Measurements from ENCODE around the gene TBC1D2B.

The TBC1D2B gene

DNA sequence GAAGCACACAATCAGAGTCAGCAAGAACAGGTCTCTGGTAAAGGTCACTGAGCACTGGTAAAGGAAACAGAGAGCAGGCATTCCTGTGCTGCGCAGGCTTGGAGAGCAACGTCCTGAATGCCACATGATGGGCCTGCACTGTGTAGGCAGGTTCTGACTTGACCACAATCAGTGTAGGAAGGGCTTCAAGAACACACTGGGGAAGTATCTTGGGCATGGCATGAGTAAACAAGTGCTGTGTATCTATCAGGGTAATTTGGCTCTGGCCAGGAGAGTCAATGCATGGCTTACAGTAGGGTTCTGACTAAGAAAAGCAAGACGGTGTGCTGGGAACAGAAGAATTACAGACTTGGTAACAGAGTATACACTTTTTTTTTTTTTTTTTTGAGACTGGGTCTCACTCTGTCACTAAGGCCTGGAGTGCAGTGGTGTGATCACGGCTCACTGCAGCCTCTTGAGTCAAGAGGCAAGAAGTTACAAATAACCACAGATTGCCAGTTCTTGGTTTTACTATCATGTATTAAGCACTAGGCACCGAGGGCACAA, 30.6 kb downstream of the TBC1D2B start:
- TF ChIP-seq, protein P1, sequence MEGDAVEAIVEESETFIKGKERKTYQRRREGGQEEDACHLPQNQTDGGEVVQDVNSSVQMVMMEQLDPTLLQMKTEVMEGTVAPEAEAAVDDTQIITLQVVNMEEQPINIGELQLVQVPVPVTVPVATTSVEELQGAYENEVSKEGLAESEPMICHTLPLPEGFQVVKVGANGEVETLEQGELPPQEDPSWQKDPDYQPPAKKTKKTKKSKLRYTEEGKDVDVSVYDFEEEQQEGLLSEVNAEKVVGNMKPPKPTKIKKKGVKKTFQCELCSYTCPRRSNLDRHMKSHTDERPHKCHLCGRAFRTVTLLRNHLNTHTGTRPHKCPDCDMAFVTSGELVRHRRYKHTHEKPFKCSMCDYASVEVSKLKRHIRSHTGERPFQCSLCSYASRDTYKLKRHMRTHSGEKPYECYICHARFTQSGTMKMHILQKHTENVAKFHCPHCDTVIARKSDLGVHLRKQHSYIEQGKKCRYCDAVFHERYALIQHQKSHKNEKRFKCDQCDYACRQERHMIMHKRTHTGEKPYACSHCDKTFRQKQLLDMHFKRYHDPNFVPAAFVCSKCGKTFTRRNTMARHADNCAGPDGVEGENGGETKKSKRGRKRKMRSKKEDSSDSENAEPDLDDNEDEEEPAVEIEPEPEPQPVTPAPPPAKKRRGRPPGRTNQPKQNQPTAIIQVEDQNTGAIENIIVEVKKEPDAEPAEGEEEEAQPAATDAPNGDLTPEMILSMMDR (IDR thresholded peaks at IDR 0.05; ENCODE audit: extremely low read depth, missing control alignments), result no peak
- no peak for DNase-seq (ENCODE audit: low spot score)

DNA sequence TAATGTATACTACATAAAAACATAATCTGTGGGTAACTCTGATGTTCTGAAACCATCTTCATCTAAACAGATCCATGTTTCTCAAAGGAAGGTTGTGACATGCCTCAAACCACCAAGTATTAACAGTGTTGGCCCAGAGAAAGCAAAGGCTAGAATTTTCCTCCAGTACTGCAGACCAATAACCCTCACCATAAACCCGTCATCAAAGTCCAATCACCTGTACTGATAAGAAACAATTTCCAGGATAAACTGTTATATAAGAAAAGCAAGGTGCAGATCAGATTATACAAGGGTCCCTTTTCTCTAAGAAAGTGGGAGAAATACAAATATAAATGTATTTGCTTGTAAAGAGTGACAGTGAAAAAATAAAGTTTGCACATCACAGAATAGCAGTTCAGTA, 32.3 kb downstream of the TBC1D2B start:
- DNase-seq (ENCODE audit: low spot score), result no peak
- TF ChIP-seq, protein P1 (IDR thresholded peaks at IDR 0.05; ENCODE audit: extremely low read depth, missing control alignments), result no peak

DNA sequence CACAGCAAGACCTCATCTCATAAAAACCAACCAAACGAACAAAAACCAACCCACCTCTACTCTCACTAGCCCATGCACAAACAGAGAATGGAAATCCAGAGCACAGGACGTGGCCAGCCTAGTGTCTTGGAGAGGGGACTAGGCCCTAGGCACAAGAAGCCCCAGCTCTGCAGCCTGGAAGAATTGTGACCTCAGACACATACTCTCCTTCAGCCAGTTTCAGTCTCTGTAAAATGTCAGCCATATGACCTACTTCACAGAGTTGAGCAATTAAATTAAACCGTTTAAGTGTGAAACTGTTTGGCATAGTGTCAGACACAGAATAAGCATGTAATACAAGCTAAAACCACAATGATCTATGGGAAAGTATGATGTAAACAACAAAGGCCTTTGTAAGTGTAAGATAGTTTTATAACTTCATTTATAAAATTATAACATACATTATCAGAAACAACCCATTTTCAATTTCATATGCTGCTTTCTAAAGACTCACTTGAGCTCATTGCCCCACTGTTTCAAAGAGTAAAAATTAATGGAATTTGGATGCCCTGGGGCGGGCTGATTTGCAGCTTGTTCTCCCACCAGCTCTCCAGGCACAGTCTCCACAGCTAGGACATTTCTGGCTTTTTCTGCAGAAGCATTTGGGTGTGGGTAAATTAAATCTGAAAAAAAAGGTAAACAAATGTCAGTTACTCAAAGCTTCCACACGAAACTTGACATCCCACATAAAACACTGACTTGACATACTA, 32.9 kb downstream of the TBC1D2B start:
- no peak for DNase-seq (ENCODE audit: low spot score)
- TF ChIP-seq, protein P1 (IDR thresholded peaks at IDR 0.05; ENCODE audit: extremely low read depth, missing control alignments), result no peak

DNA sequence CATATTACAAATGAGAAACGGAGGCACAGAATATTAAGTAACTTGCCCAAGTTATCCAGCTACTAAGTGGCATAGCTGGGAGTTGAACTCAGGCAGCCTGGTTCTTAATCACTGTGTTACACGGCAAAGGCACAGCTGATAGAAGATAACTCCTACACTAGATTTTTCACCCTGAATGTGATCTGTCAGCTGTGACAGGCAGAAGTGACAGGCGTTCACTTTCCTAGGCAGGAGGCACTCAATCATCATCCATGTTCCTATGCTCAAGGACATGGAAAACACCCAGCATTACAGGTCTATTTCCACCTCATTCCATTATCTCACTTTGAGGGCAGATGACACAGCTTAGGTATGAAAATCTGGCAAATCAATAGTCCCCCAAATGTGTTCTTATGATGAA, 35.6 kb downstream of the TBC1D2B start:
- no peak for DNase-seq (ENCODE audit: low spot score)
- TF ChIP-seq, protein P1 (IDR thresholded peaks at IDR 0.05; ENCODE audit: extremely low read depth, missing control alignments), result no peak

DNA sequence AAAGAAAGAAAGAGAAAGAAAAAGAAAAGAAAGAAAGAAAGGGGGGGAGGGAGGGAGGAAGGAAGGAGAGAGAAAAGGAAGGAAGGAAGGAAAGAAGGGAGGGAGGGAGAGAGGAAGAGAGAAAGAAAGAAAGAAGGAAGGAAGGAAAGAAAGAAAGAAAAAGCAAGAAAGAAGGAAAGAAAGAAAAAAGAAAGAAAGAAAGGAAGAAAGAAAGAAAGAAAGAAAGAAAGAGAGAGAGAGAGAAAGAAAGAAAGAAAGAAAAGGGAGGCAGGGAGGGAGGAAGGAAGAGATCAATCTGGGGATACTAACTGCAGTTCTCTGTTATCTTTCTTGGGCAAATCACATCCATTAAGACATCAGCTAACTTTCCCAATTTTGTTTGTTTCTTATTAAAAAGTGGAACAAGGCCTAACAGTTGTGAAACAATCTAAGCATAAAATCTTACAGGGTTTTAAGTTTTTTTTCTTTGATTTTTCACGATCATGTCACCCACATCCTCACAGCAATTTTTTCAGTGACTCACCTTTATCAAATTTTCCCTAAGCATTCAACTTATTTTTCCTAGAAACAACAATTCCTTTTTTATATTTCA, 36.8 kb downstream of the TBC1D2B start:
- no peak for DNase-seq (ENCODE audit: low spot score)
- TF ChIP-seq, protein P1 (IDR thresholded peaks at IDR 0.05; ENCODE audit: extremely low read depth, missing control alignments), result no peak

DNA sequence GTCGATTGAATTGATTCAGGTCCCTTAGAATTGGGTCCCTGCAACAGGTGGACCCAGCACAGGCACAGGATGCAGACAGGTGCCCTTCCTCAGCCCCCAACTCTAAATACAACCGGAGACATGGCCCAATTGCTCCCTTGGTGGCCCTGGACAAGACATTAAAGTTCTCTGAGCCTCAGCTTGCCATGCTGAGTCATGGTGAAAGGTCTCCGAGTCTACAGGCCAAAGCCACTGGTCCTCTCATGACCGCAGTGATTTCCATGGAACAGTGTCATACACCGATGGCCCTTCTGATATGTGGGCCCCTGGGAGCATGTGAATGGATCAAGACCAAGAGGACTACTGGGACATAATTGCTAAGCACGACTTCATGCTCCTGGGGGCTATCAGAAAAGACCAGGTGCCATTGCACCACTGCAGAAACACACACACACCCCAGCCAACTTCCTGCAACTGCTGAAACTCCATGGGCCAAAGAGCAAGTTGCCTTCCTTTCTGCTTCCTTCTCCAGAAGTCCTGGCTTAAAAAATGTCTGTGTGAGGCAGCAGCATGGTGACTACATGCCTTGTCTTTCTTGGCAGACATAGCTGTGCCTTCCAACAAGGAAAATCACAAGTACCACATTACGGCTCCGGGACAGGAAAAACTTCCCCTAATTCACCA, 38.8 kb downstream of the TBC1D2B start:
- no peak for DNase-seq (ENCODE audit: low spot score)
- TF ChIP-seq, protein P1 (IDR thresholded peaks at IDR 0.05; ENCODE audit: extremely low read depth, missing control alignments), result no peak

DNA sequence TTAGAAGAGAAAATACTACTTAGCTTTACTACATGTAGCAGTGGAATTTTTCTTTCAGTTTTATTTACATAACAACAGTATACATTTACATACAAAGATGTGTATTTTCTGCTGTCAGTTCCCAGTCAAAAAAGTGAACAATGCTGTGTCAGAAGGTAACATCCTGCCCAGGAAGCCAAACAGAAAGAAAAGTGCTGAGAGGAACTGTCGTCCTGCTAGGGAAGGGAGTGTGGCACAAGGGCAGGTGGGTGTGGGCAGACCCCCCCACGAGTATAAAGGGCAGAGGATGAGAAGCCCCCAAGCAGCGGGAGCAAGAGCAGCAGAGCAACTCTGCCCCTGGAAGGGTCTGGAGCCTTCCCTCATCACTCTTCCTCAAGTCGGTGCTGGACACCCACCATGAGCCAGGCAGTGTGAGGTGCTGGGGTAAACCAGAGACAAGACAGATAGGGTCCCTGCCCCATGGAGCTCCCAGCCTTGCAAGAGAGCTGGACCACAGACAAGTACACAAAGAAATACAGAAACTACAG, 39.7 kb downstream of the TBC1D2B start:
- TF ChIP-seq, protein P1 (IDR thresholded peaks at IDR 0.05; ENCODE audit: extremely low read depth, missing control alignments), result no peak
- DNase-seq (ENCODE audit: low spot score), result no peak
